ENCODE measurements around the gene CUX1.

CUX1 gene

DNA sequence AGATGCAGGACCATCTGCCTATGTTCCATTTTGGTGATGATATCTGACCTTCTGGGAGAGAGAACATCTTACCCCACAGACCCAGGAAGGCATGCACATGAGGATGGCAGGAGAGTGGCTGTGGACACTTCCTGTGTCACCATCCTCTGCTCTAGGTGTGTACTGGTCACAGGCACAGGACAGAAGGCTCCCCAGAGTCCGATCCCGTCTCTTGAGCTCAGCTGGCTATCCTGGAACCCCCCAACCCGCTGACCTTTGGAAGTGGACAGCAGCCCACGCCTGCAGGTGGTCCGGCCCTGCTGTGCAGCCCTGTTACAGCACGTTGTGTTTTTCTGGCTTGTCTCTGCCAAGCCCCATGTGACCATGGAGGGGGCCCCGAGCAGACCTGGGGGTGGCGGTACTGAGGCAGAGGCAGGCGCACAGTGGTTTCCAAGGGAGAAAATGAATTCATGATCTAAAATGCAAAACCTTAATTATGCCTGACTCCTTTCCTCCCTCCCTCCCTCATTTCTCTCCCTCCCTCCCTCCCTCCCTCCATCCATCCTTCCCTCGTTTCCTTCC, 178.8 kb downstream of the CUX1 start:
- H3K4me3 ChIP-seq (ENCODE audit: low read depth, low read length): no peak overlapping the region
- no peak for TF ChIP-seq CTCF (IDR thresholded peaks at IDR 0.05; ENCODE audit: low read depth, low read length)
- no peak for DNase-seq (ENCODE audit: low read depth, low spot score)
- in situ Hi-C loops (cut with HindIII; ENCODE audit: low sequenced_read_pairs): no loop called here

DNA sequence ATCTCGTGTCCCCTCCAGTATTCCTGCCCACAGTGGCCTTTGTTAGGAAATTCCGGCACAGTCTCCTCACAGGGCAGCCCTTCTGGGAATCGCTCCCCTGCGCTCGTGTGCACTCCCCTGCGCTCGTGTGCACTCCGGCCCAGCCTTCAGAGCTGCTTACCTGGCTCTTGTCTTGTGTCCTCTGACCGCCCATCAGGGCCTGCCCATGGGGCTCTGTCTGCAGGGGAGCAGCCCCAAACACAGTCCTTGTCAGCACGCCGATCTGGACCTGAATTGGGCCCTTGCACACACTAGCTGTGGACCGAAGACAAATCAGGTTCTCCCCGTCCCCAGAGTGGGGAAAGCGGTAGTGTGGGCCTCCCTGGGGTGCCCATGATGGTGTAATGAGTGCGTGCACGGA, 179.4 kb downstream of the CUX1 start:
- no peak overlapping the region for H3K4me3 ChIP-seq (ENCODE audit: low read depth, low read length)
- no peak for DNase-seq (ENCODE audit: low read depth, low spot score)
- TF ChIP-seq CTCF (IDR thresholded peaks at IDR 0.05; ENCODE audit: low read depth, low read length): no peak
- in situ Hi-C loops (cut with HindIII; ENCODE audit: low sequenced_read_pairs): no loop called here

DNA sequence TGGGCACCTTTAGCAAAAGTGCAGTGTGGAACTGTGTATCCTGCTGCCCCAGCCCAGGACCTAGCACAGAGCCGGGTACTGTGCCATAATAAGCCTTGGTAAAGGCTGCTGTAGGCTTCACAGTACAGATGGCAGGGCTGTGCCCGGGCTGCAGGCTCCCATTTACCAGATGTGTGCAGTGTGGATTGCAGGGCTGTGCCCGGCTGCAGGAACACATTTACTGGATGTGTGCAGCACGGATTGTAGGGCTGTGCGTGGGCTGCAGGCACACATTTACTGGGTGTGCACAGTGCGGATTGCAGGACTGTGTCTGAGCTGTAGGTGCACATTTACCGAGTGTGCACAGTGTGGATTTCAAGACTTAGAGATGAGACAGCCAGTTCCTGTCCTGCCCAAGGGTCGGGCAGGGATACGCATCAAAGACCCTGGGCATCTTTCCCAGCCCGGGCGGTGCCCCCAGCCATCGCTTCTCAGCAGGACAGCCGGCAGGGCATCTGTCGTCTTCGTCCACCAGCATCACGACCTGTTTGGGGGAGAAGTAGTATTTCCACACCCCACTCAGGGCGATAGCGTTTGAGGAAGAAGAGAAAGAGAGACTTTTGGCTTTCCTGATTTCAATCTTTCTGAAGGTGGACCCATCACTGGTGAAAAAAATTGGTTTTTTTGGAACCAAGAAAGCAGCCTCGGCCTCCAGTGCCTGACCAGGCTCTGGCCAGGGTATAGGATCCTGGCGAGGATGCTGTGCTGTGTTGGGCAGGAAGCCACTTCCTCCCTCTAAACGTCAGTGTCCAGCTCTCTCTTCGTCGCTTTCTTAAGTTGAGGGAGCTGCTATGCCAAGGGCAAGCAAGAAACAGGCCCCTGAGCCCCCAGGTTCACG, 180.8 kb downstream of the CUX1 start:
- TF ChIP-seq CTCF (IDR thresholded peaks at IDR 0.05; ENCODE audit: low read depth, low read length): no peak
- no peak overlapping the region for H3K4me3 ChIP-seq (ENCODE audit: low read depth, low read length)
- DNase-seq (ENCODE audit: low read depth, low spot score): no peak
- in situ Hi-C loops (cut with HindIII; ENCODE audit: low sequenced_read_pairs): no loop called here

- in situ Hi-C loops (cut with HindIII; ENCODE audit: low sequenced_read_pairs): no loop called here
- DNase-seq (ENCODE audit: low read depth, low spot score): no peak
- no peak for TF ChIP-seq CTCF (IDR thresholded peaks at IDR 0.05; ENCODE audit: low read depth, low read length)
- H3K4me3 ChIP-seq (ENCODE audit: low read depth, low read length): no peak overlapping the region
These were observed 181.4 kb downstream of the CUX1 start for GRCh38 chr7:101998906-101999240.

- no peak for DNase-seq (ENCODE audit: low read depth, low spot score)
- in situ Hi-C loops (cut with HindIII; ENCODE audit: low sequenced_read_pairs): no loop called here
- H3K4me3 ChIP-seq (ENCODE audit: low read depth, low read length): no peak overlapping the region
- TF ChIP-seq CTCF (IDR thresholded peaks at IDR 0.05; ENCODE audit: low read depth, low read length): no peak
These were observed 182.0 kb downstream of the CUX1 start for GRCh38 chr7:101999393-101999792.

DNA sequence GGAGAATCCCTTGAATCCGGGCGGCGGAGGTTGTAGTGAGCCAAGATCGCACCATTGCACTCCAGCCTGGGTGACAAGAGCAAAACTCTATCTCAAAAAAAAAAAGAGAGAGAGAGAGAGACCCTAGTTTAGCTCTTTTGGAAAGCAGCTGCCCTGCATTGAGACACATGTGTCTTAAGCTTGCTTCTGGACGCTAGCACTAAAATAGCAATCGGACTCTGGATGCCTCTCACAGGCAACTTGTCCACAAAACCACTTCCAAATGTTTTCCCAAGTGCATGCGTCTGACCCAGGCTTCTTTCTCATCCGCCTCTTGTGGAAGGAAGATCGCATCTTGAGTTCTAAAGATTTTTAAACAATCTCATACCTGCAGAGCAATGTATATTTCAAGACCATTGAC, 182.7 kb downstream of the CUX1 start:
- in situ Hi-C loops (cut with HindIII; ENCODE audit: low sequenced_read_pairs): no loop called here
- no peak for TF ChIP-seq CTCF (IDR thresholded peaks at IDR 0.05; ENCODE audit: low read depth, low read length)
- H3K4me3 ChIP-seq (ENCODE audit: low read depth, low read length): no peak overlapping the region
- DNase-seq (ENCODE audit: low read depth, low spot score): no peak
